Fibroblast of mammary gland (primary cell): Measurements from ENCODE around the gene GRK5.

Source experiments
- DNase-seq: peaks from one replicate; pipeline ENCODE4 v3.0.0-alpha.2; 2010; ENCODE audit warnings: low read depth
- H3K4me3 ChIP-seq: 2 replicates; pipeline ENCODE4 v1.5.1; 2011; ENCODE audit warnings: low read depth, mild to moderate bottlenecking, low read length, moderate library complexity; ENCODE audit not compliant: control insufficient read depth
- TF ChIP-seq, protein P1 (sequence below): conservative IDR thresholded peaks from 2 replicates; pipeline ENCODE4 v1.5.1; 2011; ENCODE audit warnings: low read depth, low read length, inconsistent platforms; ENCODE audit not compliant: control insufficient read depth, insufficient read depth

The GRK5 gene

DNA sequence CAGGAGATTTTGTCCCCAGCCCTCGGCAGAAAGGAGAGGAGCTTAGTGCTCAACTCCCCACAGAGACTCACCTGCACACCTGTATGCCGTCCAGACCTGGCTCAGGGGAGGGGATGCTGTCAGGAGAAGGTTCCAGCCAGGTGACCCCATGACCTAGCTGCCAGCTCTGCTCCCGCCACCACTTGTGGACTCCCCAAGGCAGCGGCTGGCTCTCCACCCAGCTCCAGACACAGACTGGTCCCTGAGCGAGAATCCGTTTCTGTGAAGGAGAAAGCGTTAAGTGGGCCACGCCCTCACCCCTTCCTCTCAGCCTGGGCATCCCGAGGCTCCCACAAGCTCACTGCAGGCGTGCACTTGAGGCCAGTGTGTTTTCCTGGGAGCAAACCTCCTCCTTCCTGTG, 258.7 kb downstream of the GRK5 start:
- no peak overlapping the region for H3K4me3 ChIP-seq
- DNase-seq, result no peak
- TF ChIP-seq, protein P1, sequence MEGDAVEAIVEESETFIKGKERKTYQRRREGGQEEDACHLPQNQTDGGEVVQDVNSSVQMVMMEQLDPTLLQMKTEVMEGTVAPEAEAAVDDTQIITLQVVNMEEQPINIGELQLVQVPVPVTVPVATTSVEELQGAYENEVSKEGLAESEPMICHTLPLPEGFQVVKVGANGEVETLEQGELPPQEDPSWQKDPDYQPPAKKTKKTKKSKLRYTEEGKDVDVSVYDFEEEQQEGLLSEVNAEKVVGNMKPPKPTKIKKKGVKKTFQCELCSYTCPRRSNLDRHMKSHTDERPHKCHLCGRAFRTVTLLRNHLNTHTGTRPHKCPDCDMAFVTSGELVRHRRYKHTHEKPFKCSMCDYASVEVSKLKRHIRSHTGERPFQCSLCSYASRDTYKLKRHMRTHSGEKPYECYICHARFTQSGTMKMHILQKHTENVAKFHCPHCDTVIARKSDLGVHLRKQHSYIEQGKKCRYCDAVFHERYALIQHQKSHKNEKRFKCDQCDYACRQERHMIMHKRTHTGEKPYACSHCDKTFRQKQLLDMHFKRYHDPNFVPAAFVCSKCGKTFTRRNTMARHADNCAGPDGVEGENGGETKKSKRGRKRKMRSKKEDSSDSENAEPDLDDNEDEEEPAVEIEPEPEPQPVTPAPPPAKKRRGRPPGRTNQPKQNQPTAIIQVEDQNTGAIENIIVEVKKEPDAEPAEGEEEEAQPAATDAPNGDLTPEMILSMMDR, result no peak

DNA sequence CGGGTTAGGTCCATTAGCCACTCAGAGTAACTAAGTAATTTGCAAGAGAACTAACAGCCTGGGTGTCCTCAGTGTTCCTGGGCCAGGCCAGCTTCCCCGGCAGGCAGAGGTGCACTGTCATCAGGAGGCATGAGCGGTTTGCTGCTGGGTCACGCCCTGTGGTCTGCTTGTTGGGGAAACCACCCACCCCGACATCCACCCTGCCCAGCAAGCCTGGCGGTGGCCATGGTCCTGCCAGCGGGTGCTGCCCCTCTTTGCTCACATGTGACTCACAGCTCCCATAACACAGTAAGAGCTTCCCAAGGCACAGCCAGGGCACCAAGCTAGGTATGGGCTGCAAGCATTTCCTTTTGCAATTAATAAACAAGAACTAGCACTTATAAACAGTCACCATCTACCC, 259.3 kb downstream of the GRK5 start:
- TF ChIP-seq, protein P1, result no peak
- no peak overlapping the region for H3K4me3 ChIP-seq
- no peak for DNase-seq

DNA sequence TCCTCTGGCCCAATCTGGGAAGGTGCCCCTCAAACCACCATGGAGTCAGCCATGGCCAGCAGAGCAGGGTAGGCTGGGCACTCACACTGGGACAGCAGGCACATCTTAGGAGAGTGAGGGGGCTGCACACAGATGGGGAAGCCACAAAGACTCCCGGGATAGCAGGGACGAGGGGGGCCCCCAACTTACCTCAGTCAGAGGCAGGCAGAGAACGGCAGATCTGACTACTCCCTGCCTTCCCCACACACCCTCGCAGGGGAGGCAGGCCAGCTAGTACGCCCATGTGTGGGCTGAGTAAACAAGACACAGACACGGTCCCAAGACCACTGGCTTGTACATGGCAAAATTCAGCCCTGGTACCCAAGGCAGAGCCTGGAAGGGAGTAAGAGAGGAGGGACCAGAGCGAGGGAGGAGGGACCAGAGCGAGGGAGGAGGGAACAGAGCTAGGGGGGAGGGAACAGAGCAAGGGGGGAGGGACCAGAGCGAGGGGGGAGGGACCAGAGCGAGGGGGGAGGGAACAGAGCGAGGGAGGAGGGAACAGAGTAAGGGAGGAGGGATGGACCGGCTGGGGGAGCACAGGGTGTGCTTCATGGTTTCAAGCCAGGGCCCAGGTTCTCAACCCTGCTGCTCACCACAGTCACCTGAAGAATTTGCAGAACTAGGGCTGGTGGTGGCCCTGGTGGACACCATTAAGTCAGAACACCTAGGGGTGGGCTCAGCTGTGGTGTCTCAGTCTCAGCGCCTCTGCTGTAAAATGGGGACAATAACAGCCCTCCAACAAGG, 261.4 kb downstream of the GRK5 start:
- DNase-seq, result no peak
- H3K4me3 ChIP-seq, result no peak overlapping the region
- TF ChIP-seq, protein P1, result no peak

DNA sequence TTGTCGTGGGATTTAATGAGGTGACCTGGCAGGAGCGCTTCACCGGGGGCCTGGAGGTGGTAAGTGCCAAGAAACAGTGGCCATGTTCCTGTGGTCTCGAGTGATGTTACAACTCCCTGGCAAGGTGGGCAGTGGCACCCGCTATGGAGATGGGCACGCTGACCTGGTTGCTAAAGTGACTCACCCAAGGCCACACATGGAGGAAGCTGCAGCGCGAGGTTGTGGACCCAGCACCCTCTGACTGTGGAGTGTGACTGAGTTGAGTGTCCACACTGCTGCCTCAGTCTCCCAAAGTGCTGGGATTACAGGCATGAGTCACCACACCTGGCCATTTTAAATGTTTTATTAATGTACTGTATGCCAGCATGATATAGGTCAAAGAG, 261.9 kb downstream of the GRK5 start:
- no peak overlapping the region for H3K4me3 ChIP-seq
- TF ChIP-seq, protein P1, result no peak
- DNase-seq, result no peak

DNA sequence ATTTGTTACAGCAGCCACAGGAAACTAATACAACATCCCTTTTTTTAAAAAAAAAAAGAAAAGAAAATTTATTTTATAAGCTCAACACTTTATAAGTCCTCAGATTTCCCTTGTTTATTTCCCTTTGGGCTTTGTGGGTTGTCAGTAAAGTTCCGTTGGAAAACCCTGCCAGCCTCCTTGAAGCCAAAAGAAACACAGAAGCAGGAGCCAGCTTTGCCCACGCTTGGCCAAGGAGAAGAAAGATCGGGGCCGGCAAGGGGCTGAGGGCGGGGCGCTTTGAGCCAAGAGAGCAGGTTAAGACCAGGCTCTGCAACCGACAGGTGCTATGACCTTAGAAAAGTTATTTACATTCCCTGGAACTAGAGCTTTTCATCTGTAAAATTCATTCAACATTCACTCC, 262.5 kb downstream of the GRK5 start:
- H3K4me3 ChIP-seq, result no peak overlapping the region
- TF ChIP-seq, protein P1, result no peak
- DNase-seq, result no peak

DNA sequence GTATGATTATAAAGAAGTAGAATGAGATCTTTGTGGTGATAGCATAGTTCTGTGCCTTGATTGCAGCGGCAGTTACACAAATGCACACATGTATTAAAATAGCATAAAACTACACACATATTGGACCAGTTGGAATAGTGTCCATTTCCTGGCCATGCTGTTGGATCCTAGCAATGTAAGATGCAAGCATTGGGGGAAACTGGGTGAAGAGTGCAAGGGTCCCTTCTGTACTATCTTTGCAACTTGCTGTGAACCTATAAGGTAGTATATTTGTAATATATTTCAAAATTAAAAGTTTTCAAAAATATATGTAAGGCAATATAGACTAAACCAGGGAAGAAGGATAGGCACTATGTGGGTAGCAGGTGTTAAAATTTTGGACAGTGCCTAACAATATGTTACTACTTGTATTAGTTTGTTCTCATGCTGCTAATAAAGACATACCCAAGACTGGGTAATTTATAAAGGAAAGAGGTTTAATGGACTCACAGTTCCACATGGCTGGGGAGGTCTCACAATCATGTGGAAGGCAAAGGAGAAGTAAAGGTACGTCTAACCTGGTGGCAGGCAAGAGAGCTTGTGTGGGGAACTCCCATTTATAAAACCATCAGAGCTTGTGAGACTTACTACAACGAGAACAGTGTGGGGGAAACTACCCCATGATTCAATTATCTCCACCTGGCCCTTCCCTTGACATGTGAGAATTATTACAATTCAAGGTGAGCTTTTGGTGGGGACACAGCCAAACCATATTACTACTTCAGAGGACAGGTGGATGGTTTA, 263.7 kb downstream of the GRK5 start:
- TF ChIP-seq, protein P1, result no peak
- no peak for DNase-seq

DNA sequence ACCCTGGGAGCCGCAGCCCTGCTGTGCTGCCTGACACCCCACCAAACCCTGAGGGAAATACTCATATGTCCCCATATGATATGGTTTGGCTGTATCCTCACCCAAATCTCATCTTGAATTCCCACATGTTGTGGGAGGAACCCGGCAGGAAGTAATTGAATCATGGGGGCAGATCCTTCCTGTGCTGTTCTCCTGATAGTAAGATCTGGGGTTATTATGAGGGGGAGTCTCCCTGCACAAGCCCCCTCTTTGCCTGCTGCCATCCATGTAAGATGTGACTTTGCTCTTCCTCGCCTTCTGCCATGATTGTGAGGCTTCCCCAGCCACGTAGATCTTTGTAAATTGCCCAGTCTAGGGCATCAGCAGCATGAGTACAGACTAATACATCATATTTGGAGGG, 266.4 kb downstream of the GRK5 start:
- TF ChIP-seq, protein P1, result no peak
- DNase-seq, result no peak
- H3K4me3 ChIP-seq, result no peak overlapping the region

More for the DNA sequence above, 263.7 kb downstream of the GRK5 start:
- H3K4me3 ChIP-seq, result no peak overlapping the region
